HCT116 (cell line): ENCODE data around the gene PHLDB3. TPM values are rescaled to one million over a fixed set of nuclear protein-coding genes. Genes with fewer than 3 reads are reported as not detected.

Experiments used
- ATAC-seq: fragments of 200-7000 bp; cut with Tn5 transposase; 2 replicates; pipeline ENCODE4 v1.9.1; 2020; ENCODE audit warnings: mild to moderate bottlenecking, moderate library complexity
- BruUV-seq: library from RNA; stranded (reverse); fragments of 400-500 nt; replicated peaks from 2 replicates; lab custom pipeline; 2021; lab: Mats Ljungman, UMichigan
- CTCF ChIA-PET: fragments of 300-600 bp; sonication (Branson Sonifier 250); formaldehyde crosslinking; loops from one replicate; lab custom pipeline; 2021; ENCODE audit warnings: antibody characterized with exemption; lab: Charles Lee
- POLR2A ChIA-PET: fragments of 300-600, 350-600 bp; sonication (Branson Sonifier 250); formaldehyde crosslinking; loops from one replicate; lab custom pipeline; 2021; ENCODE audit warnings: antibody characterized with exemption; lab: Charles Lee
- RAD21 ChIA-PET, 2 experiments: fragments of 300-600 bp; sonication (Branson Sonifier 250); formaldehyde crosslinking; loops; one replicate each; lab custom pipeline; 2023; ENCODE audit warnings: low total read pairs in 2 of 2; ENCODE audit not compliant: uncharacterized antibody in 2 of 2, unreplicated experiment in 2 of 2, low non-redundant PET in 1 of 2; lab: Charles Lee
- DNase-seq: peaks from one replicate; pipeline ENCODE4 v3.0.0-alpha.2; 2010; ENCODE audit warnings: low read depth, low spot score
- H2AFZ ChIP-seq: fragments of 200-600 bp; shearing (Covaris generic), sonication (generic); 2 replicates; pipeline ENCODE4 v1.6.1; 2017; ENCODE audit warnings: low read depth, mixed run types, mixed read lengths, antibody characterized with exemption, low read length; ENCODE audit not compliant: poor library complexity, severe bottlenecking
- H3K27ac ChIP-seq: 2 replicates; pipeline ENCODE4 v1.5.1; 2012; ENCODE audit warnings: low read depth, low read length
- H3K27me3 ChIP-seq: fragments of 200-600 bp; sonication (generic); 2 replicates; pipeline ENCODE4 v1.6.1; 2016; ENCODE audit warnings: mixed run types, low read length, mixed read lengths; ENCODE audit not compliant: insufficient read depth
- H3K36me3 ChIP-seq, 2 experiments: fragments of 200-500 bp in 1 of 2; fragments of 200-600 bp in 1 of 2; sonication (Bioruptor generic) in 1 of 2; sonication (generic) in 1 of 2; 2 replicates each; pipeline versions ENCODE4 v1.5.1 to v1.6.1; 2014 to 2016; ENCODE audit warnings: low read length in 2 of 2, inconsistent platforms in 1 of 2, mixed read lengths in 1 of 2, mixed run types in 1 of 2; ENCODE audit not compliant: insufficient read depth in 2 of 2, control insufficient read depth in 1 of 2
- H3K4me1 ChIP-seq, 2 experiments: fragments of 200-600 bp in 1 of 2; sonication (generic) in 1 of 2; 2 replicates each; pipeline versions ENCODE4 v1.5.1 to v1.6.1; 2012 to 2017; ENCODE audit warnings: low read length in 2 of 2, inconsistent platforms in 1 of 2, mild to moderate bottlenecking in 1 of 2, mixed read lengths in 1 of 2, mixed run types in 1 of 2, moderate library complexity in 1 of 2; ENCODE audit not compliant: insufficient read depth in 2 of 2, control insufficient read depth in 1 of 2
- H3K4me2 ChIP-seq: fragments of 200-600 bp; sonication (generic); 2 replicates; pipeline ENCODE4 v1.6.1; 2017; ENCODE audit warnings: mixed run types, low read length, mixed read lengths
- H3K4me3 ChIP-seq, 2 experiments: fragments of 200-600 bp in 1 of 2; sonication (generic) in 1 of 2; replicated peaks in 1 of 2; 2 replicates each; pipeline ENCODE4 v1.5.1; 2011 to 2016; ENCODE audit warnings: low read length in 2 of 2, control low read depth in 1 of 2, low read depth in 1 of 2, mild to moderate bottlenecking in 1 of 2, mixed read lengths in 1 of 2, mixed run types in 1 of 2
- H3K79me2 ChIP-seq: fragments of 200-600 bp; sonication (generic); 2 replicates; pipeline ENCODE4 v1.6.1; 2017; ENCODE audit warnings: mild to moderate bottlenecking, mixed run types, low read length, moderate library complexity, mixed read lengths; ENCODE audit not compliant: insufficient read depth
- H3K9ac ChIP-seq: fragments of 200-600 bp; sonication (generic); 2 replicates; pipeline ENCODE4 v1.6.1; 2016; ENCODE audit warnings: low read length, mixed read lengths
- H3K9me2 ChIP-seq: fragments of 200-600 bp; sonication (generic), shearing (Covaris generic); 2 replicates; pipeline ENCODE4 v1.6.1; 2017; ENCODE audit warnings: mixed run types, mild to moderate bottlenecking, moderate library complexity; ENCODE audit not compliant: insufficient read depth
- H3K9me3 ChIP-seq, 2 experiments: fragments of 200-500 bp in 1 of 2; fragments of 200-600 bp in 1 of 2; sonication (Bioruptor generic) in 1 of 2; sonication (generic) in 1 of 2; 2 replicates each; pipeline ENCODE4 v1.6.1; 2014 to 2017; ENCODE audit warnings: low read length in 2 of 2, mixed read lengths in 2 of 2, inconsistent platforms in 1 of 2, low read depth in 1 of 2, mild to moderate bottlenecking in 1 of 2, mixed run types in 1 of 2, moderate library complexity in 1 of 2; ENCODE audit not compliant: control insufficient read depth in 1 of 2, insufficient read depth in 1 of 2
- H4K20me1 ChIP-seq: fragments of 200-600 bp; sonication (generic), shearing (Covaris generic); 2 replicates; pipeline ENCODE4 v1.6.1; 2017; ENCODE audit warnings: mixed run types, mild to moderate bottlenecking, moderate library complexity; ENCODE audit not compliant: insufficient read depth
- EGR1 ChIP-seq: IDR thresholded peaks from 2 replicates; pipeline ENCODE4 v1.6.1; 2012; ENCODE audit warnings: low read depth
- ELF1 ChIP-seq: IDR thresholded peaks from 2 replicates; pipeline ENCODE4 v1.6.1; 2012; ENCODE audit warnings: low read depth, borderline replicate concordance
- EZH2 ChIP-seq: fragments of 200-600 bp; sonication (generic); IDR thresholded peaks from 2 replicates; pipeline ENCODE4 v1.6.1; 2017; ENCODE audit warnings: antibody characterized with exemption, mixed run types
- EZH2phosphoT487 ChIP-seq: fragments of 200-600 bp; IDR thresholded peaks from 2 replicates; pipeline ENCODE4 v1.6.1; 2018; ENCODE audit warnings: antibody characterized with exemption, borderline replicate concordance
- FOSL1 ChIP-seq: IDR thresholded peaks from 2 replicates; pipeline ENCODE4 v1.6.1; 2012; ENCODE audit warnings: low read depth
- JUND ChIP-seq: IDR thresholded peaks from 2 replicates; pipeline ENCODE4 v1.6.1; 2012
- MAX ChIP-seq: IDR thresholded peaks from 2 replicates; pipeline ENCODE4 v1.6.1; 2012
- RAD21 ChIP-seq: IDR thresholded peaks from 2 replicates; pipeline ENCODE4 v1.6.1; 2012; ENCODE audit warnings: low read depth, mild to moderate bottlenecking
- YY1 ChIP-seq: IDR thresholded peaks from 2 replicates; pipeline ENCODE4 v1.6.1; 2011; ENCODE audit warnings: low read length, low read depth, moderate library complexity, mild to moderate bottlenecking; ENCODE audit not compliant: insufficient replicate concordance; ENCODE audit errors: extremely low read depth
- ZNF274 ChIP-seq: fragments of 200-500 bp; sonication (Bioruptor generic); IDR thresholded peaks from 2 replicates; pipeline ENCODE4 v1.6.1; 2014; ENCODE audit warnings: mild to moderate bottlenecking, low read depth, low read length, inconsistent platforms
- intact Hi-C: fragments of 100-400 bp; cut with micrococcal nuclease; formaldehyde crosslinking; loops from 2 replicates; pipeline ENCODE4 v1.10.0; 2022
- total RNA-seq: library from RNA; stranded (reverse); gene quantifications from one replicate; pipeline ENCODE4 v1.2.1, GENCODE V29; 2021; ENCODE audit not compliant: unreplicated experiment
- TF ChIP-seq, protein P1 (sequence below), 3 experiments: fragments of 200-600 bp in 1 of 3; sonication (generic) in 1 of 3; IDR thresholded peaks in 2 of 3; conservative IDR thresholded peaks in 1 of 3; 2 replicates each; pipeline ENCODE4 v1.5.1; 2012 to 2017; ENCODE audit warnings: low read depth in 2 of 3, low read length in 2 of 3, antibody characterized with exemption in 1 of 3, borderline replicate concordance in 1 of 3, control low read depth in 1 of 3, mild to moderate bottlenecking in 1 of 3, mixed read lengths in 1 of 3, mixed run types in 1 of 3, moderate library complexity in 1 of 3; ENCODE audit not compliant: insufficient read depth in 1 of 3

Gene PHLDB3
- total RNA-seq, 1 experiment from 2014 or later = 15.5 TPM

GRCh38 chr19:43483281-43483680, 21.3 kb downstream of the PHLDB3 start:
- H3K79me2 ChIP-seq = no peaks in the 10 kb centered on the region
- H3K4me2 ChIP-seq = no peak overlapping the region
- no peaks in the 10 kb centered on the region for H4K20me1 ChIP-seq
- ChIA-PET CTCF (no interaction called here), RAD21 (no interaction called here), POLR2A (interaction anchor here (0.6 kb wide), 1 partner anchor 27 kb away, joined by 3 read pairs; no protein-coding TSS in a partner anchor)
- no peak overlapping the region for H3K4me3 ChIP-seq
- H3K36me3 ChIP-seq = no peaks in the 10 kb centered on the region
- TF ChIP-seq JUND = no peak
- TF ChIP-seq YY1 = no peak
- TF ChIP-seq FOSL1 = no peak
- no peak for TF ChIP-seq EGR1
- no peak for TF ChIP-seq EZH2phosphoT487
- no peak for TF ChIP-seq EZH2
- no peak for TF ChIP-seq MAX
- TF ChIP-seq ZNF274 = no peak
- TF ChIP-seq, protein P1, sequence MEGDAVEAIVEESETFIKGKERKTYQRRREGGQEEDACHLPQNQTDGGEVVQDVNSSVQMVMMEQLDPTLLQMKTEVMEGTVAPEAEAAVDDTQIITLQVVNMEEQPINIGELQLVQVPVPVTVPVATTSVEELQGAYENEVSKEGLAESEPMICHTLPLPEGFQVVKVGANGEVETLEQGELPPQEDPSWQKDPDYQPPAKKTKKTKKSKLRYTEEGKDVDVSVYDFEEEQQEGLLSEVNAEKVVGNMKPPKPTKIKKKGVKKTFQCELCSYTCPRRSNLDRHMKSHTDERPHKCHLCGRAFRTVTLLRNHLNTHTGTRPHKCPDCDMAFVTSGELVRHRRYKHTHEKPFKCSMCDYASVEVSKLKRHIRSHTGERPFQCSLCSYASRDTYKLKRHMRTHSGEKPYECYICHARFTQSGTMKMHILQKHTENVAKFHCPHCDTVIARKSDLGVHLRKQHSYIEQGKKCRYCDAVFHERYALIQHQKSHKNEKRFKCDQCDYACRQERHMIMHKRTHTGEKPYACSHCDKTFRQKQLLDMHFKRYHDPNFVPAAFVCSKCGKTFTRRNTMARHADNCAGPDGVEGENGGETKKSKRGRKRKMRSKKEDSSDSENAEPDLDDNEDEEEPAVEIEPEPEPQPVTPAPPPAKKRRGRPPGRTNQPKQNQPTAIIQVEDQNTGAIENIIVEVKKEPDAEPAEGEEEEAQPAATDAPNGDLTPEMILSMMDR (IDR thresholded peaks at IDR 0.05 in 2 of 3, conservative IDR thresholded peaks at IDR 0.05 in 1 of 3; ENCODE audit: borderline replicate concordance in 1 of 3, insufficient read depth in 1 of 3, low read depth in 2 of 3, low read length in 2 of 3) = no peak
- TF ChIP-seq RAD21 = no peak
- no peak for TF ChIP-seq ELF1
- DNase-seq = no peak
- no peak overlapping the region for H2AFZ ChIP-seq
- H3K27me3 ChIP-seq = no peaks in the 10 kb centered on the region
- BruUV-seq = no TSS peak
- intact Hi-C loops = no loop called here
- H3K27ac ChIP-seq = no peak overlapping the region
- H3K9me3 ChIP-seq = no peaks in the 10 kb centered on the region
- no peaks in the 10 kb centered on the region for H3K9me2 ChIP-seq
- no peak for ATAC-seq
- H3K9ac ChIP-seq = no peak overlapping the region
- H3K4me1 ChIP-seq = no peaks in the 10 kb centered on the region
